HTERT RPE-1 (cell line): ENCODE results near the gene OR4E1.
"Not testable (repeated sequence)": the region's sequence is repeated elsewhere in the genome, so short reads cannot be mapped to it uniquely, and the experiment has no call there.

Experiments
- in situ Hi-C: fragments of 300-500 bp; cut with MboI; formaldehyde crosslinking; loops from 4 replicates; pipeline ENCODE4 v1.14.3; 2020; ENCODE audit warnings: low sequenced_read_pairs

The OR4E1 gene, protein sequence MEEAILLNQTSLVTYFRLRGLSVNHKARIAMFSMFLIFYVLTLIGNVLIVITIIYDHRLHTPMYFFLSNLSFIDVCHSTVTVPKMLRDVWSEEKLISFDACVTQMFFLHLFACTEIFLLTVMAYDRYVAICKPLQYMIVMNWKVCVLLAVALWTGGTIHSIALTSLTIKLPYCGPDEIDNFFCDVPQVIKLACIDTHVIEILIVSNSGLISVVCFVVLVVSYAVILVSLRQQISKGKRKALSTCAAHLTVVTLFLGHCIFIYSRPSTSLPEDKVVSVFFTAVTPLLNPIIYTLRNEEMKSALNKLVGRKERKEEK

DNA sequence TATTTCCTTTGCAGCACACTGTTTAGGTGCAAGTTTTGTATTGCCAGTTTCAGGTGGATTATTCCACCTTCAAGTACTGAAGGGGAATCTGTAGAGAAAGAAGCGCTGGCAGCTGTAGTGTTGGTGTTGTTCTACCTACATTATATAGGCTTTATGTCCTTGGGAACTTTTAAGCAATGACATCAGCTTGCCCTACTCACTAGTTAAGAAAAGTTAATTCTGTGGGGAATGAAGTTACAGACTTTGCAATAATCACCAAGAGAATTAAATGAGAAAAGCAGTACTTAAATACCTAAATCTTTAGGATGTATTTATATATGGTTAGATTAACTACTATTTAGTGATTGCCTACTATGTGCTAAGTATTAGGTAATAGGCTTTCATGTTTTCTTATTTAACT, at the start of gene OR4E1:
Gene OR4E1 (minus strand): TSS at position 101 of the 400 bp plus-strand sequence. CDS start 2,883 bp downstream, outside the sequence.
- in situ Hi-C loops = no loop called here

DNA sequence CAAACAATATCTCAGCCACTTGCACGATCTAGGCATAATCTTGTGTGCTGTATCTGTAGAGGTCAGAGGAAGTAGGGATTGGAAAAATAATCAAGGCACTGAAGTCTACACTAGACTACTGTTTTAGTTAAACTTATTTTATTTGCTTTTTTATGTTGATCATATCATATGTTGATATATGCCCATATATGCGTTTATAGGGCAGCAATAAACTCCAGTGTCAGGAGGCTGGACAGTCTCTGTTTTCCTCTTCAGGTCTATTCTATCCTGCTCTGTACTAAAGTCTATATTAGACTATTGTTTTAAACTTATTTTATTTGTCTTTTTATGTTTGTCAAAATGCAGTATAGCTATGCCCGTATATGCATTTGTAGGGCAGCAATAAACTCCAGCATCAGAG, 47.9 kb upstream of the OR4E1 start:
- in situ Hi-C loops = no loop called here

DNA sequence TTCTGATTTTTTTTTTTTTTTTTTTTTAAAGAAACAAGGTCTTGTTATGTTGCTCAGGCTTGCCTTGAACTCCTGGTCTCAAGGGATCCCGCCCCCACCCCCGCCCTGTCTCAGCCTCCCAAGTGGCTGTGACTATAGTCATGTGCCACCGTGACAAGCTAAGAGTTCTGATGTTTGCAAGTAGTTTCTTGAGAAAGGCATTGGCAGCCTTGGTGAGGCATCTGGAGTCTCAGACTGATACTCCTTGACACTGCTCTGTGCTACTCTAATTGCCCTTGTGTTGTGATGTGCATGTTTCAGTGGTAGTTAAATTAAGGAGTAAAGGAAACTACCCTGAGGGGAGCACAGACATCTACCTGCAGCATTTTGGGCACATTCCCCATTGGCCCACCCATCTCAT, 46.2 kb upstream of the OR4E1 start:
- in situ Hi-C loops = no loop called here

DNA sequence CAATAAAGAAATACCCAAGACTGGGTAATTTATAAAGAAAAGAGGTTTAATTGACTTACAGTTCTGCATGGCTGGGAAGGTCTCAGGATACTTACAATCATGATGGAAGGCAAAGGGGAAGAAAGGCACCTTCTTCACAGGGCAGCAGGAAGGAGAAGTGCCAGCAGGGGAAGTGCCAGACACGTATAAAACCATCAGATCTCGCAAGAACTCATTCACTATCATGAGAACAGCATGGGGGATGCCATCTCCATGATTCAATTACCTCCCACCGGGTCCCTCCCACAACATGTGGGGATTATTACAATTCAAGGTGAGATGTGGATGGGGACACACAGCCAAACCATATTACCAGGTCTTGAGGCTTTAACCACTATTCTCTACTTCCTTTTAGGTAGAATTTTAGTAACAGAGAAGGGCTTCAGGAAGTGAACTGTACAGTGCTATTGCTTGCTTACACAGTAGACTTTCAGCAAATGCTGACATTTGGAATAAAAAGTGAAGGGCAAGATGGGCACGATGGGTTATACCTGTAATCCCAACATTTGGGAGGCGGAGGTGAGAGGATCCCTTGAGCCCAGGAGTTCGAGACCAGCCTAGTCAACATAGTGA, 40.8 kb upstream of the OR4E1 start:
- in situ Hi-C loops = no loop called here

DNA sequence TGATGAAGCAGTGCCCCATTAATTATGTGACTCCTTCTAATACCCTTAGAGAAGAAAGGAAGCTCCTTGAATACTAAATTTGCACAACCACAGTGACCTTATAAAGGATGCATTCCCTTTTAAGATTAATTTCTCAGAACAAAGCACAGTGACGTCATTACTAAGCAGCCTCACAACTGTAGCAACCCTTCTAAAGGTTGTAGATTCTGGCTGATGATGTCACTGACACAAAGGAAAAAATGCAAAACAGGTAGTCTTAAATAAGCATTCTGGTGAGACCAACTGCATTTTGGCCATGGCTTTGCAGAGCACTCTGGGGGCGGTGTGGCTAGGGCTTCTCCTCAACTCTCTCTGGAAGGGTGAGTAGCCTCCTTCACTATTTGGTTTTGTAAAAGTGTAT, 38.4 kb upstream of the OR4E1 start:
- in situ Hi-C loops = no loop called here

DNA sequence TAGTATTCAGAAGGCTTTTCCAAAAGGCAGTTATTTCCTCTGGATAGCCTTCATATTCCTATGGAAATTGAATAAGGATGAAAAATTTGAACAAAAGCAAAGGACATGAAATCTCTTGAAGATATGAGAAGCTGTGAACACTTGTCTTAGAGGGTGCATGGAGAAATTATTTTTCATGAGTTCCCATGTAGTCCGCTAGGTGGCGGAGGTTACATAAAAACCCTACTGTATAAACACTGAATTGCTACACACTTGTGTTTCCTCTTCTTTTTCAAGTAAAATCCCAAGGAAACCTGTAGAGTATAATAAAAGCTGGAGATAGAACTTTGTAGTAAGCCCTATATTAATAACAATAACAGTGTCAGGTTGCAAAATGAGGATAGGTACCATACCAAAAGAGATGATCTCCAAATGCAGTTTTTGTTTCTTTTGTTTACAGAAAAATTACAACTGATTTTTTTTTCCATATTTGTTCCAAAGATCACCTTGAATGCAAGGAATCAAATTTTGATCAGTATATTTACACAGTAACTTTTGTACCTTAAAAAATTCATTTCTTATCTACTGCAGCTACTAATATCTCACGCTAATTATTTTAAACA, 37.8 kb upstream of the OR4E1 start:
- in situ Hi-C loops = no loop called here

DNA sequence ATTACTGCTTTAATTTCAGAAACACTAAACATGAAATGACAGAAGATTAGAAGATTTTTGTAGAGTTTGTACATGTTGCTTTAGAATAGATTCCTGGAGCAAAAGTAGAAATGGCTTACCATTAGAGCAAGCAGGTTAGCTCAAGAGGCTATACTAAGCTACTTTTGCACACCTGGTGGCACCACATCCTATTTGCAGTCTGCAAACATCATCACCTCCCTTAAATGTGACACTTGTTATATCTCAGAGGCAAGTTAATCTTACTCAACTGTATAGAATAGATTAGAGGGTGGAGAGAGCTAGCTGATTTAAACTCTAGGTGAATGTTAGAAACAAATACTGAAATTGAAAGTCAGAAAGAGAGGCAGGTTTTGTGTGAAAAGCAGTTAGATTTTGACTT, 30.7 kb upstream of the OR4E1 start:
- in situ Hi-C loops = no loop called here

DNA sequence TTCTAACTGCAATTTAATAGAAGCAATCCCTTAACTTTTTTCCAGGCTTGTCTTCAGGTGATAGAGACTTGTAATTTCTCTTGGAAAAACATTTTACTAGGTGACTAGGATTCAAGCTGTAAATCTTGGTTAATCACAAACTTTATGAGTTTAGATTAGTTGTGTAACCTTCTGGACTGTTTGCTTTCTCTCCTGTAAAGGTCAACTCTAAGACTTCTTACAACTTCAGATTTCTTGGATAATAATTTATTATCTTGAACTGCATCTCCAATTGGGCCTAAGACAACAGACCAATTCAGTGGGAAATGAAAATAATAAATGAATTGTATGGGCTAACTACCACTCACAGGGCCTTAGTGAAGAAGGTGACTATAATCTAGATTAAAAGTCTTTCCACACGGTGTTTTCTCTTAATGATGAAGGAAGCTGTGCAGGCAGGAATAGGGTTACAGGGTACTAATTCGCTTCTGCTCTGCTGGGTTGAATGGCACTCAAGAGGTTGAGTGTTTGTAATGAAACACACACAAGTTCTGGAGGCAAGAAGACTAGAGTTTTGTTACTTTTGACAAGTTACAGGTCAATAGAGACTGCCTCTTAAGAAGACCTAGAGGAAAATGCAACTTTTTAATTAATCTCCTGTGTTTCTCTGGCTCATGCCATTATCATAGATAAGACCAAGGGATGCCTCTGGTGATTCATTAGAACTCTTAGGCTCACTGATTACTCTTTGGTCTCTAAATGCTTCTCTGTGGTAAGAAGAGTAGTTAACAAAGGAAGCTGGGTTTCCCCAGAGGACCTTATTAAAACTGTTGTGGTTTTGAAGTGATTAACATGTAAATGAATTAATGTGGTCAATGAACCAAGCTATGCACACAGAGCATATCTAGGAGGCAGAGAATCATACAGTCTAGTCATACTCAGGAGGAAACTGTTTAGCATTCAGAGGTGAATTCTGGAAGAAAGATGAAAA, 30.0 kb upstream of the OR4E1 start:
- in situ Hi-C loops = no loop called here

DNA sequence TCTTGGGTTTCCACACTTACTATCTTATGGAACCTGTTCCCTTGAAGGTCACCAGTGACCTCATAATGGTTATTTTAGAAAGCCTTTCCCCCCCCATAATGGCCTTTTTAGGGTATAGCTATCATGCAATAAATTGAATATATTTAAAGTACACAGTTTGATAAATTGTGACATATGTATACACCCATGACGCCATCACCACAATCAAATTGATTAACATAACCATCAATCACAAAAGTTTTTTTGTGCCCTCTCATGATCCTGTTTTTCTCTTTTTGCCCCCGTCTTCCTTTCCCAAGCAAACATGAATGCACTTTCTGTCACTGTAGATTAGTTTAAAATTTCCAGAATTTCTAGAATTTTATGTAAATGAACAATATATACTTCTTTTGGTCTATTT, 28.7 kb upstream of the OR4E1 start:
- in situ Hi-C loops = no loop called here

DNA sequence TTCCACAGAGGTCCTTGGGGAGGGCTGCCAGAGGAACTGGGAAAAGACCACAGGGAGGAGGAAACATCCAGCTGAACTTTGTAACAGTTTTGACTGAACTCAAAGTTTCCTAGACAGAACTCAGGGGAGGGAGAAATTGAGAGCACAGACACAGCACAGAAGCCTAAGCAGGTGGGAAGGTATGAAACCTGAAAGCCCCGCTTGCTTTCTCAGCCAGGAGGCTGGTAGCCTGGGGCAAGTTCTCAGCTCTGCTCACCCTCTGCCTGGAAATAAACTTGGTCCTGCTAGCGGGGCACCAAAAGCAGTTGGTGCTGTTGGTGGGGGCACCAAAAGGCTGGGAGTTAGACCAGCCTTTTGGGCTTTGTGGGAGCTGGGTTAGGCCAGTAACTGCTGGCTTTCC, 25.9 kb upstream of the OR4E1 start:
- in situ Hi-C loops = no loop called here

DNA sequence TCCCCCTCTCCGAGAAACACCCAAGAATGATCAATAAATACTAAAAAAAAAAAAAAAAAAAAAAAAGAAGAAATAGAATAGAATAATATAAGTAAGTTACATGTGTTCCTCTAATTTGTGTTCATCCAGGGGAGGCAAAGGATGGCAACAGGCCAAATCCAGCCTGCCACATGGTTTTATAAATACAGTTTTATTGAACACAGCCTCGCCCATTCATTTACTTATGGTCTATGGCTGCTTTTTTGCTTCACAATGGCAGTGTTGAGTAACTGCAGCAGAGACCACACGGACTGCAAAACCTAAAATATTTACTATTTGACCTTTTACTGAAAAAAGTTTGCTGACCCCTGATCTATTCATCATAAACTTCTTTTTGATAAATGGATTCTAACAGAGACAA, 24.9 kb upstream of the OR4E1 start:
- in situ Hi-C loops = not testable (repeated sequence)

DNA sequence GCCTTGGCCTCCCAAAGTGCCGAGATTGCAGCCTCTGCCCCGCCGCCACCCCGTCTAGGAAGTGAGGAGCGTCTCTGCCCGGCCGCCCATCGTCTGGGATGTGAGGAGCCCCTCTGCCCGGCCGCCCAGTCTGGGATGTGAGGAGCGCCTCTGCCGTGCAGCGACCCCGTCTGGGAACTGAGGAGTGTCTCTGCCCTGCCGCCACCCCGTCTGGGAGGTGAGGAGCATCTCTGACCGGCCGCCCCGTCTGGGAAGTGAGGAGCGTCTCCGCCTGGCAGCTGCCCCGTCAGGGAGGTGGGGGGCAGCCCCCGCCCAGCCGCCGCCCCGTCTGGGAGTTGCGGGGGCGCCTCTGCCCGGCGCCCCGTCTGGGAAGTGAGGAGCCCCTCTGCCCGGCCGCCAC, 24.0 kb upstream of the OR4E1 start:
- in situ Hi-C loops = not testable (repeated sequence)

DNA sequence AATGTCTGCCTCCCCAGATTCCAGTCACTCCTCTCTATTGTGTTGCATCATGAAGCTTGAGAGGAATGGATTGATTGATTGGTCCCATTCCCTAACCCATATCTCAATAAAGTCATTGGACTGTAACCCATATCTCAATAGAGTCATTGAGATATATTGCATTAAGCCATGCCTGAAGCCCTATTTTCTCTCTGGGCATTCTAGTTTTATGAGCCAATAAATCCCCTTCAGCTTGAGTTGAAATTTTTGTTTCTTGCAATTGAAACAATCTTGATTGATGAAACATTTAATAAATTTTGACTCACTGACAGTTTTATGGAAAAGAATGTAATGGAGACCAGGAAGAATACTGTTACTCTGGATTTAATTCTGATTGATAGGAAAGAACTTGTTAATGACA, 20.8 kb upstream of the OR4E1 start:
- in situ Hi-C loops = no loop called here

DNA sequence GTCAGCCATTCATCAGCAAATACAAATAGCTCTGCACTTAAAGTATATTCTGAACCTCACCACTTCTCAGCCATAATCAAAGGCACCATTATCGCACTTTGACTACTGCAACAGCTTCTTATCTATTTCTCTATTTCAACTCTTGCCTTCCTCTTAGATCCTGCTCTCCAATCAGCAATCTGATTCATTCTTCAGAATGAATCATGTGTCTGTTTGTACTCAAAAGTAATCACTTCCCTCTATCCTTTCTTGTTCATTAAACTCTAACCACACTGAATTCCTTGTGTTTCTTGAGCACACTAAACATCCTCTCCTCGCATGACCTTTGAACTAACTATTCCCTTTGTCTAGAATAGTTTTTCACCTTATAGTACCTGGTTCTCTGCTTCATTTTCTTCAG, 12.8 kb upstream of the OR4E1 start:
- in situ Hi-C loops = no loop called here

DNA sequence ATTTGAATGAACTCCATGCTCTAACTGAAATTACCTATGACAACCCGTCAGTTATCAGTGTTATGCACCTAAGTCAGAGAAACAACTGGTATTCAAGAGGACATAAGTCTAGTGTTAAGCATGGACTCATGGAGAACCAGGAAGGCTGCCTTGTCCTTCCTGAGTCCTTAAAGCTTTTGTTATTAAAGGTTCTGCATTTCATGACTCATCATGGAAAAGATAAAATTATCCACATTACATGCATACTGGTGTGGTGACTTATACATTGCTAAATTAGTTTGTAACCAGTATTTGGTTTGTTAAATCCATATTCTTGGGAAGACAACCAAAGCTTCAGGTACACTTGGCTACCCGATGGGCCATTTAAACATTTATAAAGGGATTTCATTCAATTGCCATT, 6.5 kb upstream of the OR4E1 start:
- in situ Hi-C loops = no loop called here

DNA sequence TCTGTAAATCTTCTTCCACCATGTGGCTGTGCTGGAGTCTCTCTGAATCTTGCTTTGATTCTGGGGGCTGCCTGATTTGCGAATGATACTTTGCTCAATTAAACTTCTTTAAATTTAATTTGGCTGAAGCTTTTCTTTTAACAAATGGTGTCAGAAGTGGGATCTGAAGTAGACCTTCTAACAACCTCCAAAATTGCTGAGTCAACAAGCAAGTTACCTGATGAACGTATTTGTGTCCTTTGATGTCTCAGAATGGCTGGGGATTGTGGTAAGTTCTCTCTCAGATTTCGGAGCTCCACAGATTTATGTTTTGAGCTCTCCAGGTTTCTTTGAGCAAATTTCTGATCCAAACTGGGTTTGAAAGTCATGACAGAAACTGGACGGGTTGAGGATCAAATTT, 1.9 kb upstream of the OR4E1 start:
- in situ Hi-C loops = no loop called here

DNA sequence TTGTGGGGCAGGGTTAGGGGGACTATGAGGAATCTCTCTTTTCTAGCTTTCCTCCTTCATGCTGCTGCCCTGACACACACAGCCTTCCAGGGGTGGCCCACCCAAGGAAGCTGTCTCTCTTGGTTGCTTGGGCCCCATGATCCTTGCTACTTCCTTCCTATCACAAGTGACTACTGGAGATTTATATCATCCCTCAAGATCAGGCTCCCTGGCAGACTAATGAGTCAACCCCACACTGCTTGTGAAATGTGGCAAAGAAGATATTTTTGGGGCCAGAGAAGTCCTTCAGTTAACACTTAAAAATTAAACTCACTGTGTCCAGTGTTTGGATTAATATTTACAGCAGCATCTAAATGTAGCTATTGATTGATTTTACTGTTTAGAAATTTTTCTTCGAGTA, 1.5 kb downstream of the OR4E1 start:
- in situ Hi-C loops = no loop called here

DNA sequence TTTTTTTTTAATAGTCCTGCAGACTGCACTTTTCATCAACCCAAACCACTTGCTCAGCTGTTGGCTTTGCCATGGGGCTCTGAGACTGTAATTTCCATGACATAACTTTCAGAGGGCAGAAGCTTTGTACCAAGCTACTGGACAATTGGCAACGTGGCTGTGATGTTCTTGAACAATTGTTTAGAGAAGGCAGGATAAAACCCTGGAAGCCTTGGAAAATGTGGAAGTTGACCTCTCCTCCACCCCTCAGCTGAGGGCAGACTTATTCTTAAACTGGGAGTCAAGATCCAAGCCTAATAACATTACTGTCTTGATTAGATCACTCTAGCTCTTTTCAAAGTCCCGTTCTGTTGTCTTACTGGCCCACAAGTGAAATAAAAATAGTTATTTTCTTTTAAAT, 2.2 kb downstream of the OR4E1 start:
- in situ Hi-C loops = no loop called here

DNA sequence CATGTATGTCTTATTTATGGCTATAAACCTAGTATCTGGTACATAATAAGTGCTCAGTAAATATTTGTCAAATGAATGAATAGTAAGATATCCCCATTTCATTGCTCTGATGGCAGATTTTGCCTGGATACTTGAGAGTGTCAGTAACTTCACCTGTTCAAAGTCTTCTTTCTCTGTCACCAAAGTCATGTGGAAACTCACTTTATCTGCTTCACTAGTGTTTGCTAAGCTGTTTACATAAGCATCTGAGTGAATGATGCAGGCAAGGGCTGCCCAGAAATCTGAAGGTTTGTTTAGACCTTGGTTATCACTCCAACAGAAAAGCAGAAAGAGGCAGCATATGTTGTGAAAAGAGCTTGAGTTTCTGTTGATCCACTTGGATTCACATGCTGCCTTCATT, 4.3 kb downstream of the OR4E1 start:
- in situ Hi-C loops = no loop called here

DNA sequence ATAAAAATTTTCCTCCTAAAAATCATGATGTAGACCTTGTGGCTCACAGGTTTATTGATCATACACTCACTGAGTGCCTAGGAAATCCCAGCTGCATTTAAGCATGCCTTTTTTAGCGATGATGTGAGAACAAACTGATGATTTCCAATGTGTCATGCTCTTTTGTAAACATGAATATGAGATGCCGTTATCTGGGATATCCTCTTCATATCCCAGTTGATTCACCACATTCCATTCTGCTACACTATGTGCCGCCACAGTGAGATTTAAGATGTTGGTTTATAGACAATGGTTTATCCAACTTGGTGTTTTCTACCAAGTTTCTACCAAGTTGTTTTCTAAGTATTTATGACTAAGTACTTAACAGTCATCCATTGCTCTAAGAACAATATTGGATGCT, 5.2 kb downstream of the OR4E1 start:
- in situ Hi-C loops = no loop called here

DNA sequence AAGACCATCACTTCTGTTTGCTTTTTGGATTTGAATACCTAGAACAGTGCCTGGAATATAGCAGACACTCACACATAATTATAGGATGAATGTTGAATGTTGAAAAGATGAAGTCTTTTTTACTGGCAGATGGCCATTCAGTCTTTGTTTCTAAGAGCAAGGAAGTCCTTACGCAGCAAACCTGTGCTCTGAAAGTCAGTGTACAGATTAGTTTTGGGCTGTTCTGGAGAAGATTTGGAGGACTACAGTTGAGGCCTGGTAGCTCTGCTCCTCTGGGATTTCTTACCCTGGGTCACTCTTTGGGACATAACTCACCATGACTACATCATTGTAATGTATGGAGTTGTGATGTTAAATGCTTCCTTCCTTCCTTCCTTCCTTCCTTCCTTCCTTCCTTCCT, 16.6 kb downstream of the OR4E1 start:
- in situ Hi-C loops = no loop called here
